Measurements from ENCODE around the gene SLC25A15.
A peak's percentile ranks its signal among the peaks of the same experiment; 100 is the strongest.
"Not testable (repeated sequence)": the region's sequence is repeated elsewhere in the genome, so short reads cannot be mapped to it uniquely, and the experiment has no call there.

SLC25A15 gene

GRCh38 chr13:40814803-40815202 lies 25.4 kb downstream of the SLC25A15 start:
- DNase-seq: no peak

- DNase-seq: no peak
Observed at GRCh38 chr13:40818926-40819325, 29.5 kb downstream of the SLC25A15 start.

GRCh38 chr13:40819797-40820315 lies 30.4 kb downstream of the SLC25A15 start:
- no peak for DNase-seq

- DNase-seq: peak; percentile 16
Observed at GRCh38 chr13:40839725-40840124, 50.3 kb downstream of the SLC25A15 start.

- DNase-seq: not testable (repeated sequence)
Observed at GRCh38 chr13:40840955-40841354, 51.5 kb downstream of the SLC25A15 start.
